Measurements from ENCODE around the gene THBS2.

DNA sequence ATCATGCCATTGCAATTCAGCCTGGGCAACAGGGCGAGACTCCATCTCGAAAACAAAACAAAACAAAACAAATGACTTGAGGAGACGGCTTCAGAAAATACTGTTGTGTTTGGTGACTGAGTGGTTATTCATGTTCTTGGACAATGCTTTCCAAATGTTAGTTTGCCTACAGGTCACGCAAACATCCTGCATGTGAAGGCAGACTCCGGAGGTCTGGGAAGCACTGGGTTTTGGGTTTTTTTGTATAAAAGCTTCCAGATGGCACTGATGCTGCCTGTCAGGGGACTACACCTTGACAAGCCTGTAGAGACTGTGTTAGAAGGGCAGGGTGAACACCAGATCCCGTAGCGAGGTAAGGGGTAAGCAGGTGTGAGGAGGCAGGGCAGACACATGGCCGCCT, 81.7 kb downstream of the THBS2 start:
- TF ChIP-seq CREB5 (CRISPR knock-in tag; IDR thresholded peaks at IDR 0.05; ENCODE audit: low read depth) = no peak
- no peak for TF ChIP-seq SNAI2 (CRISPR knock-in tag; IDR thresholded peaks at IDR 0.05)
- no peak for TF ChIP-seq ARNTL (CRISPR knock-in tag; IDR thresholded peaks at IDR 0.05; ENCODE audit: borderline replicate concordance, low read depth)
- TF ChIP-seq TCF4 (CRISPR knock-in tag; IDR thresholded peaks at IDR 0.05; ENCODE audit: borderline replicate concordance) = no peak
- no peak for TF ChIP-seq PATZ1 (CRISPR knock-in tag; IDR thresholded peaks at IDR 0.05; ENCODE audit: borderline replicate concordance)
- TF ChIP-seq CSRNP3 (CRISPR knock-in tag; IDR thresholded peaks at IDR 0.05) = no peak
- no peak for TF ChIP-seq TSHZ2 (CRISPR knock-in tag; IDR thresholded peaks at IDR 0.05)
- TF ChIP-seq RARB (CRISPR knock-in tag; IDR thresholded peaks at IDR 0.05) = no peak
- TF ChIP-seq GLIS3 (CRISPR knock-in tag; IDR thresholded peaks at IDR 0.05) = no peak
- no peak for TF ChIP-seq ZNF565 (CRISPR knock-in tag; conservative IDR thresholded peaks at IDR 0.05; ENCODE audit: low read depth)
- TF ChIP-seq ZFP3 (CRISPR knock-in tag; IDR thresholded peaks at IDR 0.05) = no peak
- no peak for TF ChIP-seq CSDC2 (CRISPR knock-in tag; IDR thresholded peaks at IDR 0.05)
- TF ChIP-seq ZC3H10 (CRISPR knock-in tag; IDR thresholded peaks at IDR 0.05) = no peak
- TF ChIP-seq ZNF70 (CRISPR knock-in tag; IDR thresholded peaks at IDR 0.05) = no peak
